HCT116 (cell line): Measurements from ENCODE around the gene ATXN2.

Experiments used
- ATF3 ChIP-seq: IDR thresholded peaks from 2 replicates; pipeline ENCODE4 v1.6.1; 2012
- CTCF ChIP-seq, 3 experiments: fragments of 200-600 bp in 1 of 3; sonication (generic) in 1 of 3; IDR thresholded peaks in 2 of 3; conservative IDR thresholded peaks in 1 of 3; 2 replicates each; pipeline ENCODE4 v1.5.1; 2012 to 2017; ENCODE audit warnings: low read depth in 2 of 3, low read length in 2 of 3, antibody characterized with exemption in 1 of 3, borderline replicate concordance in 1 of 3, control low read depth in 1 of 3, mild to moderate bottlenecking in 1 of 3, mixed read lengths in 1 of 3, mixed run types in 1 of 3, moderate library complexity in 1 of 3; ENCODE audit not compliant: insufficient read depth in 1 of 3
- POLR2A ChIP-seq: IDR thresholded peaks from 2 replicates; pipeline ENCODE4 v1.7.0; 2011; ENCODE audit warnings: borderline replicate concordance; ENCODE audit not compliant: insufficient read depth, insufficient read length; ENCODE audit errors: extremely low read depth
- SP1 ChIP-seq: IDR thresholded peaks from 2 replicates; pipeline ENCODE4 v1.6.1; 2012; ENCODE audit warnings: low read depth
- TCF7L2 ChIP-seq: IDR thresholded peaks from 2 replicates; pipeline ENCODE4 v1.7.0; 2011; ENCODE audit warnings: borderline replicate concordance, inconsistent platforms; ENCODE audit not compliant: insufficient read depth, insufficient read length; ENCODE audit errors: extremely low read depth
- ZFX ChIP-seq: fragments of 450-650 bp; IDR thresholded peaks from 2 replicates; pipeline ENCODE4 v1.6.1; 2017

DNA sequence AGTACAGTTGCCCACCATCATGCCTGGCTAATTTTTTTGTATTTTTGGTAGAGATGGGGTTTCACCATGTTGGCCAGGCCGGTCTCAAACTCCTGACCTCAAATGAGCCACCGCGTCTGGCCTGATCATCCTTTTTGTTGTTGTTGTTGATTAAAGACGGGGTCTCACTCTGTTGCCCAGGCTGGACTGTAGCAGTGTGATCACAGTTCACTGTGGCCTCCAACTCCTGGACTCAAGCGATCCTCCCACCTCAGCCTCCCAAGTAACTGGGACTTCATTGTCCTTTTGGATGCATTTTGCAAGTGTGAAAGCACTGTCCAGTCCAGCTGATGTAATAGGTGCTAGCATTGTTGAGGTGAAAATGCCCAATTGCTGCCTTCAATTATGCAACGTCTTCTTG, 27.1 kb upstream of the ATXN2 start:
- TF ChIP-seq CTCF (IDR thresholded peaks at IDR 0.05 in 2 of 3, conservative IDR thresholded peaks at IDR 0.05 in 1 of 3; ENCODE audit: borderline replicate concordance in 1 of 3, insufficient read depth in 1 of 3, low read depth in 2 of 3, low read length in 2 of 3) = no peak
- TF ChIP-seq SP1 = no peak
- TF ChIP-seq ZFX = no peak
- TF ChIP-seq ATF3 = no peak
- no peak for TF ChIP-seq TCF7L2
- TF ChIP-seq POLR2A = no peak
